OCI-LY7 (cell line): ENCODE data around the gene CARM1. TPM values are rescaled to one million over a fixed set of nuclear protein-coding genes. Genes with fewer than 3 reads are reported as not detected.

Experiments used
- BruUV-seq: library from RNA; stranded (reverse); fragments of 400-500 nt; replicated peaks from 2 replicates; lab custom pipeline; 2021; lab: Mats Ljungman, UMichigan
- CTCF ChIA-PET: fragments of 300-600 bp; sonication (Branson Sonifier 250); formaldehyde crosslinking; loops from one replicate; lab custom pipeline; 2022; ENCODE audit warnings: antibody characterized with exemption; ENCODE audit not compliant: unreplicated experiment; lab: Charles Lee
- POLR2A ChIA-PET: fragments of 300-600 bp; sonication (Branson Sonifier 250); formaldehyde crosslinking; loops from one replicate; lab custom pipeline; 2022; ENCODE audit warnings: antibody characterized with exemption; lab: Charles Lee
- DNase-seq: peaks from one replicate; pipeline ENCODE4 v3.0.0-alpha.2; 2015; ENCODE audit warnings: low spot score
- H2AFZ ChIP-seq: fragments of 200-600 bp; sonication (generic), shearing (Covaris generic); 2 replicates; pipeline ENCODE4 v1.6.1; 2014; ENCODE audit warnings: mild to moderate bottlenecking, antibody characterized with exemption, low read length, moderate library complexity
- H3K27ac ChIP-seq: fragments of 200-600 bp; sonication (generic); 2 replicates; pipeline ENCODE4 v1.5.1; 2014; ENCODE audit warnings: mixed run types, low read depth, mild to moderate bottlenecking, moderate library complexity, low read length, inconsistent platforms; ENCODE audit not compliant: poor library complexity, severe bottlenecking
- H3K36me3 ChIP-seq: fragments of 200-600 bp; sonication (generic); 2 replicates; pipeline ENCODE4 v1.6.1; 2014; ENCODE audit warnings: mild to moderate bottlenecking, antibody characterized with exemption, low read length, moderate library complexity, mixed read lengths; ENCODE audit not compliant: insufficient read depth
- H3K4me1 ChIP-seq: fragments of 200-600 bp; sonication (generic); 2 replicates; pipeline ENCODE4 v1.5.1; 2014; ENCODE audit warnings: mild to moderate bottlenecking, low read length; ENCODE audit not compliant: insufficient read depth, poor library complexity, severe bottlenecking
- H3K4me2 ChIP-seq: fragments of 200-600 bp; sonication (generic); 2 replicates; pipeline ENCODE4 v1.6.1; 2014; ENCODE audit warnings: mild to moderate bottlenecking, low read length
- H3K4me3 ChIP-seq: fragments of 200-600 bp; sonication (generic); 2 replicates; pipeline ENCODE4 v1.5.1; 2014; ENCODE audit warnings: mild to moderate bottlenecking, low read depth, low read length; ENCODE audit not compliant: poor library complexity, severe bottlenecking
- H3K79me2 ChIP-seq: fragments of 200-600 bp; sonication (generic); 2 replicates; pipeline ENCODE4 v1.6.1; 2016; ENCODE audit warnings: low read depth, mild to moderate bottlenecking, low read length, moderate library complexity, mixed read lengths; ENCODE audit not compliant: insufficient read depth
- H3K9me2 ChIP-seq: fragments of 200-600 bp; sonication (generic); 2 replicates; pipeline ENCODE4 v1.6.1; 2016; ENCODE audit warnings: mild to moderate bottlenecking, low read length, mixed read lengths; ENCODE audit not compliant: insufficient read depth
- H3K9me3 ChIP-seq: fragments of 200-600 bp; sonication (generic); 2 replicates; pipeline ENCODE4 v1.6.1; 2014; ENCODE audit warnings: mild to moderate bottlenecking, mixed run types, low read length, mixed read lengths
- H4K20me1 ChIP-seq: fragments of 200-600 bp; sonication (generic); 2 replicates; pipeline ENCODE4 v1.6.1; 2014; ENCODE audit warnings: mild to moderate bottlenecking, antibody characterized with exemption, low read length, moderate library complexity, mixed read lengths; ENCODE audit not compliant: insufficient read depth
- CTCF ChIP-seq: fragments of 200-600 bp; sonication (generic); conservative IDR thresholded peaks from 2 replicates; pipeline ENCODE4 v1.5.1; 2014; ENCODE audit warnings: mild to moderate bottlenecking, antibody characterized with exemption, low read length, moderate library complexity, mixed read lengths
- EZH2phosphoT487 ChIP-seq: fragments of 200-600 bp; sonication (generic); IDR thresholded peaks from 2 replicates; pipeline ENCODE4 v1.6.1; 2018; ENCODE audit warnings: low read depth, borderline replicate concordance, mild to moderate bottlenecking, mixed run types, antibody characterized with exemption, low read length, moderate library complexity, mixed read lengths
- intact Hi-C: fragments of 100-400 bp; cut with micrococcal nuclease; formaldehyde crosslinking; loops from one replicate; pipeline ENCODE4 v1.10.0; 2022; ENCODE audit not compliant: unreplicated experiment
- microRNA-seq: library from miRNA; unstranded; fragments of <30 nt; microRNA quantifications from one replicate; pipeline ENCODE4 v1.2.0, GENCODE V29; 2022; ENCODE audit warnings: borderline replicate concordance
- small RNA-seq: library from RNA; depleted of rRNA; stranded (forward); fragments of <200 nt; gene quantifications from one replicate; pipeline ENCODE3, GENCODE V24; 2014
- total RNA-seq, 2 experiments: library from RNA; depleted of rRNA in 1 of 2; stranded (reverse); fragments of >200 nt in 1 of 2; shearing (Covaris generic) in 1 of 2; gene quantifications; 2 replicates each; pipeline ENCODE4 v1.2.3, GENCODE V29; 2014 to 2022

Gene CARM1
- total RNA-seq, 2 experiments from 2014 or later, result 41.2 to 107 TPM

DNA sequence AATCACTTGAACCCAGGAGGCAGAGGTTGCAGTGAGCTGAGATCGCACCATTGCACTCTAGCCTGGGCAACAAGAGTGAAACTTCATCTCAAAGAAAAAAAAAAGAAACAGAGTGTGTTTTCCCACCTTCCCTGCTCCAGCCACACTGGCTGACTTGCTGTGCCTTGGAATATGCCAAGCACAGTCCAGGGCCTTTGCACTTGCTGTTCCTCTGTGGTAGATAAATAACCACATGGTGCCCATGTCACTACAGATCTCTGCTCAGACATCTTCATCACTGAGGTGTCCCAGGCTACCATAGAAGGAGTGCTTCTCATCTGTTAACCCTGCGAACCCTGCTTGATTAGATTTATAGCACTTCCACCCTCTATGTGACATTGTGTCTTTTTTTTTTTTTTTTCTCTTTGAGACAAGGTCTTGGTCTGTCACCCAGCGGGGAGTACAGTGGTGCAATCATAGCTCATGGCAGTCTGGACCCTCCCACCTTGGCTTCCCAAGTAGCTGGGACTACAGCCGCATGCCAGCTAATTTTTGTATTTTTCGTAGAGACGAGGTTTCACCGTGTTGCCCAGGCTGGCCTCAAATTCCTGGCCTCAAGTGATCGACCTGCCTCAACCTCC lies 99.9 kb downstream of the CARM1 start:
- H3K4me1 ChIP-seq, result peaks cover 97% of the 10 kb centered on the region
- CTCF ChIA-PET, result interaction anchor here (0.6 to 1.6 kb wide), 2 partner anchors 9 to 305 kb away, joined by 3 to 6 read pairs; no protein-coding TSS in a partner anchor

More for the DNA sequence above, 99.9 kb downstream of the CARM1 start:
- intact Hi-C loops, result loop anchor here (5.0 to 10.0 kb wide), 3 partner anchors 224 to 736 kb away; partner anchors contain the start of genes KANK2 and S1PR2
- Histone ChIP-seq H3K9me2 (no peaks in the 10 kb centered on the region), H4K20me1 (peaks cover 10% of the 10 kb centered on the region; the same call in 1 of the 2 replicates), H3K4me3 (peak overlapping the region; percentile 2), H3K79me2 (peaks cover 98% of the 10 kb centered on the region), H3K9me3 (no peaks in the 10 kb centered on the region), H3K4me2 (peak overlapping the region; percentile 39), H3K36me3 (peaks cover 60% of the 10 kb centered on the region), H2AFZ (no peak overlapping the region), H3K27ac (peak overlapping the region; percentile 99)
- BruUV-seq, result no TSS peak
- DNase-seq, result peak; percentile 49
- POLR2A ChIA-PET, result interaction anchor here (1.0 to 2.7 kb wide), 2 partner anchors 9 to 93 kb away, joined by 3 to 17 read pairs; no protein-coding TSS in a partner anchor
- TF ChIP-seq CTCF, result no peak
- TF ChIP-seq EZH2phosphoT487, result no peak

Small RNA genes lying within 50 kb of the gene (microRNA-seq; reads per million reads assigned to microRNA genes)
- gene MIR6793, result 3.0 reads per million

Small RNA genes lying within 50 kb of the gene (small RNA-seq; reads per million reads assigned to genes)
- gene MIR6793, result not detected

Other genes with a start within 250 kb of the CARM1 start
- gene SLC44A2, start 246.0 kb upstream of the CARM1 start, total RNA-seq (2014; rRNA removed; shearing (Covaris generic)), result 104 and 115 TPM in 2 replicates
- 197 and 248 TPM in 2 replicates for gene SLC44A2, start 246.0 kb upstream of the CARM1 start, total RNA-seq (2022)
- 308 and 347 TPM in 2 replicates for gene ILF3, start 217.2 kb upstream of the CARM1 start, total RNA-seq (2014; rRNA removed; shearing (Covaris generic))
- gene ILF3, start 217.2 kb upstream of the CARM1 start, total RNA-seq (2022), result 553 and 569 TPM in 2 replicates
- 30.8 and 39.8 TPM in 2 replicates for gene QTRT1, start 170.1 kb upstream of the CARM1 start, total RNA-seq (2014; rRNA removed; shearing (Covaris generic))
- 42.5 and 59.7 TPM in 2 replicates for gene QTRT1, start 170.1 kb upstream of the CARM1 start, total RNA-seq (2022)
- gene DNM2, start 153.5 kb upstream of the CARM1 start, total RNA-seq (2014; rRNA removed; shearing (Covaris generic)), result 108 and 139 TPM in 2 replicates
- 165 and 180 TPM in 2 replicates for gene DNM2, start 153.5 kb upstream of the CARM1 start, total RNA-seq (2022)
- 20.8 and 22.5 TPM in 2 replicates for gene TMED1, start 35.3 kb upstream of the CARM1 start, total RNA-seq (2014; rRNA removed; shearing (Covaris generic))
- gene TMED1, start 35.3 kb upstream of the CARM1 start, total RNA-seq (2022), result 13.2 and 13.7 TPM in 2 replicates
- 4.2 and 5.2 TPM in 2 replicates for gene C19orf38, start 23.1 kb upstream of the CARM1 start, total RNA-seq (2014; rRNA removed; shearing (Covaris generic))
- gene C19orf38, start 23.1 kb upstream of the CARM1 start, total RNA-seq (2022), result 4.9 and 7.5 TPM in 2 replicates
- gene YIPF2, start 57.1 kb downstream of the CARM1 start, total RNA-seq (2014; rRNA removed; shearing (Covaris generic)), result 26.7 and 31.8 TPM in 2 replicates
- 27.5 and 31.5 TPM in 2 replicates for gene YIPF2, start 57.1 kb downstream of the CARM1 start, total RNA-seq (2022)
- 24.1 and 28.3 TPM in 2 replicates for gene TIMM29, start 57.3 kb downstream of the CARM1 start, total RNA-seq (2014; rRNA removed; shearing (Covaris generic))
- 26.2 and 27.3 TPM in 2 replicates for gene TIMM29, start 57.3 kb downstream of the CARM1 start, total RNA-seq (2022)
- 360 and 409 TPM in 2 replicates for gene SMARCA4, start 89.5 kb downstream of the CARM1 start, total RNA-seq (2014; rRNA removed; shearing (Covaris generic))
- 554 and 581 TPM in 2 replicates for gene SMARCA4, start 89.5 kb downstream of the CARM1 start, total RNA-seq (2022)
- 61.8 and 88.3 TPM in 2 replicates for gene LDLR, start 217.9 kb downstream of the CARM1 start, total RNA-seq (2014; rRNA removed; shearing (Covaris generic))
- gene LDLR, start 217.9 kb downstream of the CARM1 start, total RNA-seq (2022), result 99.1 and 101 TPM in 2 replicates